ENCODE data around the gene TIMM22. TPM values are rescaled to one million over a fixed set of nuclear protein-coding genes. Genes with fewer than 3 reads are reported as not detected.

The TIMM22 gene
- total and polyA plus RNA-seq, 2 donors (not counting 3 experiments of a cell fraction or from before 2014, with no cell fraction given): 19.0 to 19.6 TPM

DNA sequence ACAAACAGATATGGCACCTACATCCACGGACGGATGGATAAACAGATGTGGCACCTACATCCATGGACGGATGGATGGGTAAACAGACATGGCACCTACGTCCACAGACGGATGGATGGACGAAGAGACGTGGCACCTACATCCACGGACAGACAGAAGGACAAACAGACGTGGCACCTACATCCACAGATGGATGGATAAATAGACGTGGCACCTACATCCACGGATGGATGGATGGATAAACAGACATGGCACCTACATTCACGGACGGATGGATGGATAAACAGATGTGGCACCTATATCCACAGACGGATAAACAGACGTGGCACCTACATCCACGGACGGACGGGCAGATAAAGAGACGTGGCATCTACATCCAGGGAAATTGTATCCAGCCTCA, 45.6 kb downstream of the TIMM22 start:
- CTCF ChIA-PET: interaction anchor here (2.6 to 3.0 kb wide), 4 partner anchors 16 to 61 kb away, joined by 9 to 39 read pairs (median 18); partner anchors contain the start of gene TIMM22
- POLR2A ChIA-PET: no interaction called here
- FAIRE-seq: no peak

More for the DNA sequence above, 45.6 kb downstream of the TIMM22 start:
- no peak overlapping the region for H3K27ac ChIP-seq (ENCODE audit: insufficient read depth, low read depth, low read length)
- no peaks in the 10 kb centered on the region for H3K9me1 ChIP-seq (replicated peaks; ENCODE audit: control insufficient read depth, extremely low read depth, insufficient read depth, low read length)
- H3K9ac ChIP-seq (replicated peaks; ENCODE audit: extremely low read depth, insufficient read depth, low read length): no peak overlapping the region
- BruUV-seq (replicated peaks): no TSS peak
- no peak overlapping the region for H2AFZ ChIP-seq (ENCODE audit: low read depth, low read length)
- dilution Hi-C loops (cut with MboI; ENCODE audit: extremely low pct_ligation_motif_present, low sequenced_read_pairs) (no loop called here), intact Hi-C loops (cut with micrococcal nuclease) (no loop called here)
- TF ChIP-seq FOS (IDR thresholded peaks at IDR 0.05; ENCODE audit: borderline replicate concordance, insufficient read depth, low read length) (no peak), JUN (IDR thresholded peaks at IDR 0.05; ENCODE audit: borderline replicate concordance, insufficient read depth, insufficient read length, low read depth) (no peak), MYC (IDR thresholded peaks at IDR 0.05; ENCODE audit: low read depth, low read length) (no peak), POLR2A (IDR thresholded peaks at IDR 0.05; ENCODE audit: low read depth, low read length) (no peak), EZH2 (IDR thresholded peaks at IDR 0.05; ENCODE audit: borderline replicate concordance, low read depth, low read length, severe bottlenecking) (no peak)
- TF ChIP-seq, protein P1, sequence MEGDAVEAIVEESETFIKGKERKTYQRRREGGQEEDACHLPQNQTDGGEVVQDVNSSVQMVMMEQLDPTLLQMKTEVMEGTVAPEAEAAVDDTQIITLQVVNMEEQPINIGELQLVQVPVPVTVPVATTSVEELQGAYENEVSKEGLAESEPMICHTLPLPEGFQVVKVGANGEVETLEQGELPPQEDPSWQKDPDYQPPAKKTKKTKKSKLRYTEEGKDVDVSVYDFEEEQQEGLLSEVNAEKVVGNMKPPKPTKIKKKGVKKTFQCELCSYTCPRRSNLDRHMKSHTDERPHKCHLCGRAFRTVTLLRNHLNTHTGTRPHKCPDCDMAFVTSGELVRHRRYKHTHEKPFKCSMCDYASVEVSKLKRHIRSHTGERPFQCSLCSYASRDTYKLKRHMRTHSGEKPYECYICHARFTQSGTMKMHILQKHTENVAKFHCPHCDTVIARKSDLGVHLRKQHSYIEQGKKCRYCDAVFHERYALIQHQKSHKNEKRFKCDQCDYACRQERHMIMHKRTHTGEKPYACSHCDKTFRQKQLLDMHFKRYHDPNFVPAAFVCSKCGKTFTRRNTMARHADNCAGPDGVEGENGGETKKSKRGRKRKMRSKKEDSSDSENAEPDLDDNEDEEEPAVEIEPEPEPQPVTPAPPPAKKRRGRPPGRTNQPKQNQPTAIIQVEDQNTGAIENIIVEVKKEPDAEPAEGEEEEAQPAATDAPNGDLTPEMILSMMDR (IDR thresholded peaks at IDR 0.05; ENCODE audit: extremely low read depth in 1 of 2, insufficient read depth in 1 of 2, low read depth in 1 of 2, low read length in 2 of 2): no peak
- TF ChIP-seq, protein P2, sequence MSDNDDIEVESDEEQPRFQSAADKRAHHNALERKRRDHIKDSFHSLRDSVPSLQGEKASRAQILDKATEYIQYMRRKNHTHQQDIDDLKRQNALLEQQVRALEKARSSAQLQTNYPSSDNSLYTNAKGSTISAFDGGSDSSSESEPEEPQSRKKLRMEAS (IDR thresholded peaks at IDR 0.05; ENCODE audit: insufficient read depth, insufficient read length): no peak
- no peaks in the 10 kb centered on the region for H4K20me1 ChIP-seq (replicated peaks; ENCODE audit: control insufficient read depth, extremely low read depth, insufficient read depth, low read length)
- H3K4me1 ChIP-seq (ENCODE audit: control insufficient read depth, extremely low read depth, insufficient read depth, low read length): peaks cover 30% of the 10 kb centered on the region
- peaks cover 0 to 2% of the 10 kb centered on the region in 2 experiments for H3K36me3 ChIP-seq (ENCODE audit: control insufficient read depth in 2 of 2, extremely low read depth in 1 of 2, insufficient read depth in 2 of 2, low read length in 2 of 2)
- no peak for DNase-seq (ENCODE audit: low read depth, low spot score)
- H3K4me2 ChIP-seq (ENCODE audit: insufficient read depth, low read length): no peak overlapping the region
- no peaks in the 10 kb centered on the region for H3K27me3 ChIP-seq (ENCODE audit: control insufficient read depth in 2 of 2, insufficient read depth in 2 of 2, low read length in 2 of 2)
- H3K79me2 ChIP-seq (ENCODE audit: control insufficient read depth, insufficient read depth, low read length): peaks cover 20% of the 10 kb centered on the region
- no peaks in the 10 kb centered on the region for H3K9me3 ChIP-seq (replicated peaks; ENCODE audit: control insufficient read depth, insufficient read depth, low read length)
- H3K4me3 ChIP-seq (replicated peaks in 1 of 3; ENCODE audit: insufficient read depth in 1 of 3, low read depth in 1 of 3, low read length in 3 of 3): no peak overlapping the region
